Hematopoietic multipotent progenitor cell treated with erythropoietin and hydrocortisone succinate and interleukin-3 and kit ligand, for 15 days (in vitro differentiated cells): ENCODE data around the gene OR6Y1.

Experiments used
- DNase-seq: peaks from one replicate; pipeline ENCODE4 v3.0.0-alpha.2; 2015; ENCODE audit warnings: low spot score

The OR6Y1 gene

GRCh38 chr1:158554352-158554751, at the start of gene OR6Y1:
Gene OR6Y1 (minus strand): TSS chr1:158554405. CDS start chr1:158548105, 6,300 bp downstream.
- DNase-seq = no peak

GRCh38 chr1:158600735-158601134, 46.5 kb upstream of the OR6Y1 start:
- no peak for DNase-seq

- no peak for DNase-seq
These were observed 32.7 kb upstream of the OR6Y1 start for GRCh38 chr1:158586942-158587341.

- no peak for DNase-seq
These were observed 29.8 kb upstream of the OR6Y1 start for GRCh38 chr1:158583962-158584361.

- no peak for DNase-seq
These were observed 25.5 kb upstream of the OR6Y1 start, which contains the start of gene OR10X1 for GRCh38 chr1:158579733-158580132. Gene OR10X1 (minus strand): TSS chr1:158579899. CDS start chr1:158579899, 0 bp downstream.

- no peak for DNase-seq
These were observed 23.4 kb upstream of the OR6Y1 start for GRCh38 chr1:158577561-158577960.

GRCh38 chr1:158572226-158572625, 18.0 kb upstream of the OR6Y1 start:
- DNase-seq = no peak

GRCh38 chr1:158570480-158570879, 16.3 kb upstream of the OR6Y1 start, which contains the start of gene OR6P1:
Gene OR6P1 (minus strand): TSS chr1:158570580. CDS start chr1:158563604, 6,976 bp downstream.
- DNase-seq = no peak

- DNase-seq = no peak
These were observed 10.4 kb upstream of the OR6Y1 start for GRCh38 chr1:158564608-158565007.

GRCh38 chr1:158563853-158564252, 9.6 kb upstream of the OR6Y1 start:
- no peak for DNase-seq

- DNase-seq = no peak
These were observed 5.5 kb upstream of the OR6Y1 start for GRCh38 chr1:158559696-158560095.

- DNase-seq = no peak
These were observed 1.9 kb downstream of the OR6Y1 start for GRCh38 chr1:158552296-158552695.

GRCh38 chr1:158547533-158547932, 6.7 kb downstream of the OR6Y1 start:
- DNase-seq = no peak

- DNase-seq = no peak
These were observed 16.6 kb downstream of the OR6Y1 start for GRCh38 chr1:158537609-158538008.

GRCh38 chr1:158534496-158534895, 19.7 kb downstream of the OR6Y1 start:
- no peak for DNase-seq

- DNase-seq = peak; percentile 5
These were observed 26.9 kb downstream of the OR6Y1 start for GRCh38 chr1:158527190-158527815.

GRCh38 chr1:158521666-158522058, 32.5 kb downstream of the OR6Y1 start:
- DNase-seq = no peak

- DNase-seq = no peak
These were observed 33.1 kb downstream of the OR6Y1 start for GRCh38 chr1:158520955-158521665.

GRCh38 chr1:158520021-158520420, 34.2 kb downstream of the OR6Y1 start:
- no peak for DNase-seq

GRCh38 chr1:158516966-158517365, 37.2 kb downstream of the OR6Y1 start:
- DNase-seq = no peak

GRCh38 chr1:158509471-158510156, 44.6 kb downstream of the OR6Y1 start:
- no peak for DNase-seq

GRCh38 chr1:158507511-158507910, 46.7 kb downstream of the OR6Y1 start:
- no peak for DNase-seq
